Upper lobe of left lung (tissue), 4 donors: ENCODE measurements around the gene SPRYD7.

ENCODE experiments used
- CTCF ChIP-seq, 6 experiments: fragments of 450-650 bp in 4 of 6; fragments of 200-600 bp in 2 of 6; sonication (generic) in 2 of 6; IDR thresholded peaks; one replicate each; pipeline ENCODE4 v1.5.1; 2016 to 2019; ENCODE audit warnings: antibody characterized with exemption in 6 of 6
- POLR2A ChIP-seq, 4 donors: fragments of 450-650 bp; IDR thresholded peaks; one replicate each; pipeline ENCODE4 v1.5.1; 2016 to 2017; ENCODE audit warnings: antibody characterized with exemption in 4 of 4, mild to moderate bottlenecking in 2 of 4

GRCh38 chr13:49869519-49869918, 66.6 kb downstream of the SPRYD7 start:
- no peak for TF ChIP-seq CTCF (IDR thresholded peaks at IDR 0.05)
- no peak for TF ChIP-seq POLR2A (IDR thresholded peaks at IDR 0.05)
